GM12878 (cell line): ENCODE data around the gene NOM1.

ENCODE experiments used
- EP300 ChIP-seq, 2 experiments: fragments of 150-350 bp in 1 of 2; IDR thresholded peaks; 2 replicates each; pipeline ENCODE4 v1.6.1; 2011 to 2012; ENCODE audit warnings: low read depth in 2 of 2, low read length in 2 of 2, borderline replicate concordance in 1 of 2, improper control_type of control experiment in 1 of 2, inconsistent platforms in 1 of 2; ENCODE audit not compliant: control insufficient read depth in 1 of 2
- HDAC6 ChIP-seq: fragments of 200-600 bp; sonication (generic); IDR thresholded peaks from one replicate; pipeline ENCODE4 v1.8.0; 2017; ENCODE audit warnings: antibody characterized with exemption; ENCODE audit not compliant: unreplicated experiment
- KAT2A ChIP-seq: conservative IDR thresholded peaks from 2 replicates; pipeline ENCODE4 v1.6.1; 2011; ENCODE audit warnings: low read depth, low read length; ENCODE audit not compliant: control insufficient read depth
- MTA3 ChIP-seq: IDR thresholded peaks from 2 replicates; pipeline ENCODE4 v1.6.1; 2012; ENCODE audit warnings: low read length, inconsistent platforms, borderline replicate concordance
- RBBP5 ChIP-seq: fragments of 200-600 bp; sonication (generic); conservative IDR thresholded peaks from 2 replicates; pipeline ENCODE4 v1.6.1; 2016
- RCOR1 ChIP-seq: conservative IDR thresholded peaks from 2 replicates; pipeline ENCODE4 v1.6.1; 2012; ENCODE audit warnings: low read depth, low read length, improper control_type of control experiment
- REST ChIP-seq: IDR thresholded peaks from 2 replicates; pipeline ENCODE4 v1.6.1; 2012; ENCODE audit warnings: mild to moderate bottlenecking, low read depth, low read length
- TAF1 ChIP-seq: IDR thresholded peaks from 2 replicates; pipeline ENCODE4 v1.6.1; 2011; ENCODE audit warnings: mild to moderate bottlenecking, low read depth, low read length, borderline replicate concordance
- TF ChIP-seq, protein P1 (sequence below), 3 experiments: IDR thresholded peaks in 2 of 3; conservative IDR thresholded peaks in 1 of 3; 2 replicates each; pipeline ENCODE4 v1.5.1; 2011; ENCODE audit warnings: low read depth in 3 of 3, low read length in 3 of 3, mild to moderate bottlenecking in 3 of 3, control low read depth in 2 of 3, moderate library complexity in 2 of 3, inconsistent platforms in 1 of 3, mixed read lengths in 1 of 3; ENCODE audit not compliant: control insufficient read depth in 2 of 3, insufficient read depth in 1 of 3; ENCODE audit errors: extremely low read depth in 1 of 3
- TF ChIP-seq, protein P2 (sequence below): fragments of 450-650 bp; IDR thresholded peaks from 2 replicates; pipeline ENCODE4 v1.6.1; 2017; ENCODE audit warnings: borderline replicate concordance

DNA sequence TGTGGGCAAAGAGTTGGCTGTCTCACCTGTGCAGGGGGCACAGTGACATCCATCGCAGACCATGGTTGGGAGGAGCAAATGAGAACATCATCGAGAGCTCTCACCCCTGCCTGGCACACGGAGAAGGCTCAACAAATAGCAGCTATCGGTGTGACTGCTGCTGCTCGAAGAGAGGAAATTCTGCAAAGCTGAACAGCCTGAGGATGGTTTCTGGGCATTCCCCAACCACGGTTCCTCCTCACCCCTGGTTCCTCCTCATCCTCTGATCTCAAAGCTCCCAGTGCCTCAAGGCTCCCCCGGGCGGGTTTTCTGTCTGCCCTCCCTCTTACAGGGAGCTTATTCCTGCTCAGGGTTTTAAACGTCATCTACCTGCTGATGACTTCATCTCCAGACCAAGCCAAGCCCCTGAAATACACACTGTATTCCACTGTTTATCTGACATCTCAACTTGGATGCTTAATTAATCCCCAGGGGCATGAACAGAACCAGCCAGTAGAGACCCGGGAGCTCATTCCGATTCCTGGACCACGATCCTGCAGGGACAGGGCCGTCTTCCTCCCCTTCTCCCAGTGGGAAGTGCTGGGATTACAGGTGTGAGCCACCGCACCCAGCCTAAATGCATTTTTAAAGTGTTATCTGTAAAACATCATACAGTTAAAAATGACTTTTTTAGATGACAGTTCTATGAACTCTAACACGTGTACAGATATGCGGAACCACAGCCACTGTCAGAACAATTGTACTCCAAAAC is 19.5 kb upstream of the NOM1 start:
- TF ChIP-seq KAT2A: no peak
- no peak for TF ChIP-seq RCOR1
- TF ChIP-seq RBBP5: no peak
- TF ChIP-seq, protein P1, sequence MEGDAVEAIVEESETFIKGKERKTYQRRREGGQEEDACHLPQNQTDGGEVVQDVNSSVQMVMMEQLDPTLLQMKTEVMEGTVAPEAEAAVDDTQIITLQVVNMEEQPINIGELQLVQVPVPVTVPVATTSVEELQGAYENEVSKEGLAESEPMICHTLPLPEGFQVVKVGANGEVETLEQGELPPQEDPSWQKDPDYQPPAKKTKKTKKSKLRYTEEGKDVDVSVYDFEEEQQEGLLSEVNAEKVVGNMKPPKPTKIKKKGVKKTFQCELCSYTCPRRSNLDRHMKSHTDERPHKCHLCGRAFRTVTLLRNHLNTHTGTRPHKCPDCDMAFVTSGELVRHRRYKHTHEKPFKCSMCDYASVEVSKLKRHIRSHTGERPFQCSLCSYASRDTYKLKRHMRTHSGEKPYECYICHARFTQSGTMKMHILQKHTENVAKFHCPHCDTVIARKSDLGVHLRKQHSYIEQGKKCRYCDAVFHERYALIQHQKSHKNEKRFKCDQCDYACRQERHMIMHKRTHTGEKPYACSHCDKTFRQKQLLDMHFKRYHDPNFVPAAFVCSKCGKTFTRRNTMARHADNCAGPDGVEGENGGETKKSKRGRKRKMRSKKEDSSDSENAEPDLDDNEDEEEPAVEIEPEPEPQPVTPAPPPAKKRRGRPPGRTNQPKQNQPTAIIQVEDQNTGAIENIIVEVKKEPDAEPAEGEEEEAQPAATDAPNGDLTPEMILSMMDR (IDR thresholded peaks at IDR 0.05 in 2 of 3, conservative IDR thresholded peaks at IDR 0.05 in 1 of 3; ENCODE audit: control insufficient read depth in 2 of 3, extremely low read depth in 1 of 3, insufficient read depth in 1 of 3, low read depth in 3 of 3, low read length in 3 of 3): no peak
- TF ChIP-seq EP300 (IDR thresholded peaks at IDR 0.05; ENCODE audit: borderline replicate concordance in 1 of 2, control insufficient read depth in 1 of 2, low read depth in 2 of 2, low read length in 2 of 2): no peak
- TF ChIP-seq TAF1: no peak
- TF ChIP-seq MTA3: no peak
- no peak for TF ChIP-seq HDAC6
- no peak for TF ChIP-seq REST
- TF ChIP-seq, protein P2, sequence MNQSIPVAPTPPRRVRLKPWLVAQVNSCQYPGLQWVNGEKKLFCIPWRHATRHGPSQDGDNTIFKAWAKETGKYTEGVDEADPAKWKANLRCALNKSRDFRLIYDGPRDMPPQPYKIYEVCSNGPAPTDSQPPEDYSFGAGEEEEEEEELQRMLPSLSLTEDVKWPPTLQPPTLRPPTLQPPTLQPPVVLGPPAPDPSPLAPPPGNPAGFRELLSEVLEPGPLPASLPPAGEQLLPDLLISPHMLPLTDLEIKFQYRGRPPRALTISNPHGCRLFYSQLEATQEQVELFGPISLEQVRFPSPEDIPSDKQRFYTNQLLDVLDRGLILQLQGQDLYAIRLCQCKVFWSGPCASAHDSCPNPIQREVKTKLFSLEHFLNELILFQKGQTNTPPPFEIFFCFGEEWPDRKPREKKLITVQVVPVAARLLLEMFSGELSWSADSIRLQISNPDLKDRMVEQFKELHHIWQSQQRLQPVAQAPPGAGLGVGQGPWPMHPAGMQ: no peak
